NOMO-1 (cell line): ENCODE results near the gene KCNIP1.

Source experiments
- DNase-seq, 2 experiments: peaks; one replicate each; lab custom pipeline; 2025; ENCODE audit not compliant: unreplicated experiment in 2 of 2; lab: John Stamatoyannopoulos, UW

Gene KCNIP1

GRCh38 chr5:170503990-170504596, at the start of gene KCNIP1:
TSS of gene KCNIP1 (plus strand) at chr5:170504020.
- DNase-seq, result no peak

DNA sequence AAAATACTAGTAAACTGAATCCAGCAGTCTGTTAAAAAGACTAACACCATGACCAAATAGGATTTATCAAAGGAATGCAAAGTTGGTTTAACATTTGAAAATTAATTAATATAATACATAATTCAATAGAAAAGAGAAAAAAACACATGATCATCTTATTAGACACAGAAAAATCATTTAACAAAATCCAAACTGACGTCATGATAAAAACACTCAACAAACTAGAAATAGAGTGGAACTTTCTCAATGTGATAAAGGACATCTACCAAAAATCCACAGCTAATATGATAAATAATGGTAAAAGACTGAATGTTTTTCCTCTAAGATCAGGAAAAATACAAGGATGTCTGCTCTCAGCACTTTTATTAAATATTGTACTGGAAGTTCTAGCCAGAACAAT, 40.4 kb upstream of the KCNIP1 start:
- DNase-seq, result no peak

- no peak for DNase-seq
Measured at GRCh38 chr5:170464280-170465127, 39.3 kb upstream of the KCNIP1 start.

- no peak for DNase-seq
Measured at GRCh38 chr5:170466553-170466952, 37.3 kb upstream of the KCNIP1 start.

DNA sequence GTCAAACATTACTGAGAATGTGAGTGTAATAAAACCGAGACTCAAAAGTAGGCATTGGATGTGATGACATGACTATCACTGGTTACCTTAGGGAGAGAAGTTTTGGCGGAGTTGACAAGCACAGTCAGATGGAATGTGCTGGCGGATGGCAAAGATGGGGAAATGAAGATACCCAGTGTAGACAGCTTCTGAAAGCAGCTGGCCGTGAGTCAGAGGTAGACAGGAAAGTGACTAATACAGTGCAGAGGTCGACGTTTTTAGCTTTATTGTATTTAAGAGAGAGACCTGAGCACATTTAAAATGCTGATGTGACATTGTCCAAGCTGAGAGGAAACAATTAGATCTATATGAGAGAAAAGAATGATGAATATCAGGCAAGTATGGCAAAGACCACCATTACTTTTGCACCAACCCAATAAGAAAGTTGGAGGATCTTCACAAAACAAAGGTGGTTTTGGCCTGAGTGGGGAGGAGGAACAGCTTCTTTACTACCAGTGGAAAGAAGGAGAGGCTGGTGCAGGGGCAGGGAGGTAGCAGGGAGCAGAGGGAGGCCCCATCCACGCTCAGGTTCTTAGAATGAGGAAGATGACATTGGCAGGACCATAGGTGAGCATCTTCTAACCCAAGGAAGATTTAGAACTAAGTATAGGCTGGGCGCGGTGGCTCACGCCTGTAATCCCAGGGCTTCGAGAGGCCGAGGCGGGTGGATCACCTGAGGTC, 36.7 kb upstream of the KCNIP1 start:
- peak; percentile 45 to 90 for DNase-seq

GRCh38 chr5:170468633-170469285, 35.1 kb upstream of the KCNIP1 start:
- DNase-seq, result no peak

DNA sequence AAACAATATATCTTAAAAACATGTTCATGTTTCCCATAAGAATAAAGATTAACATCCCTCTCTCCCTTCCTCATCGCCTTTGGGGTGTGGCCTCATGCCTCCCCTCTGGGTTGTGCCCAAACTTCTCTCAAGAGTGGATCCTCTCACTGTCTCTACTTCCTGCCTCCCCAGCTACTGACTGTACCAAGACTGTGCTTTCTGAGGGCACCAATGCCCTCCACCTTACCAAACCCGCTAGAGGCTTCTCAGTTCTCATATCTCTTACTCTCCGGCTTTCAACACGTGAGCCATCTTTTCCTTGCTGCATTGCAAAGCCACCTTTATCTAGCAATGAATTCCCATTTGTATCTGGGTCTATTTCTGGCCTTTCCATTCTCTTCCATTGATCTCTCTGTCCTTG, 34.4 kb upstream of the KCNIP1 start:
- no peak for DNase-seq

- DNase-seq, result no peak
Measured at GRCh38 chr5:170470275-170470674, 33.5 kb upstream of the KCNIP1 start.

GRCh38 chr5:170470808-170471404, 32.9 kb upstream of the KCNIP1 start:
- no peak for DNase-seq

DNA sequence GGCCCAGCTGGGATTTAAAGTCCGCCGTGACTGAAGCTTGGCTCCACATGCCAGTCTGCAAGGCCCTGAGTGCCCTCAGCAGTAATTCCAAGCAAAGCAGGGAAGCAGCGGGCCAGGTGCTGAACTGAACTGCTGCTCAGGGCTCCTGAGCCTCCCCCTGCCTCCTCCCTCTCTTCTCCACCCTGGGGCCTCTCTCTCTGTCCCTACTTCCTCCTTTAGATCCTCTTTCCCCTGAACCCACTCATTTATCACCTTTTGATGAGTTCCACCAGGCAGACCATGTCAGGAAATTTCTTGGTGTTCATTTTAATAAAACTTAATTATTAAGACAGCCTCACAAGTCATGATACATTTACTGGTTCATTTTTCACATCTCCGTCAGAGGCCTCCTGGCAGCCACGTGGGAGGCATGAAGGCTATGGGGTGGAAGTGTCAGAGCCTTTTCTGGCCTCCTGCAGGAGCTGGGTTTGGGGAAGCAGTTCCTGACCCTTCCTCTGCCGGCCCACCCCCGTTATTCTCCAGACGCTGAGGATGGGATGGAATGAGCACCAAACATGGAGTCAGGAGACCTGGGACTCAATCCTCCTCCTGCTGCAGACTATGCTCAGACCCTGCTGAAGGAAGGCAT, 32.2 kb upstream of the KCNIP1 start:
- DNase-seq, result peak; percentile 61 to 67

DNA sequence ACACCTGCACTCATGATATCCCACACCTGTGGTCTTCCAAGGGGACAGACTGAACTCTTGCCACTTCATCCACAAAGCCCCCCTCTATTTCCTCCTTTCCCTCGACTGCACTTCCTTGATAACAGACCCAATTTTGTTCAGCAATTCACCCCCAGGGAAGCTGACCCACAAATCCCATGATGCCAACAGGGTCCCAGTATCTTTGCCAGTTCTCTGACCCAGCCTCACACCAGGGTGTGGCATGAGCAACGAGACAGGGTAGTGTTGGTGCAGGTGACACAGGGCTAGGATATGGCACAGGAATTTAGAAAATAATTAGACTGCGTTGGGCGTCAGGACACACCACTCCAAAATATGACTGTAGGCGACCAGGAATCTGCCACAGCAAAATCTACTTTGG, 30.2 kb upstream of the KCNIP1 start:
- no peak for DNase-seq

DNA sequence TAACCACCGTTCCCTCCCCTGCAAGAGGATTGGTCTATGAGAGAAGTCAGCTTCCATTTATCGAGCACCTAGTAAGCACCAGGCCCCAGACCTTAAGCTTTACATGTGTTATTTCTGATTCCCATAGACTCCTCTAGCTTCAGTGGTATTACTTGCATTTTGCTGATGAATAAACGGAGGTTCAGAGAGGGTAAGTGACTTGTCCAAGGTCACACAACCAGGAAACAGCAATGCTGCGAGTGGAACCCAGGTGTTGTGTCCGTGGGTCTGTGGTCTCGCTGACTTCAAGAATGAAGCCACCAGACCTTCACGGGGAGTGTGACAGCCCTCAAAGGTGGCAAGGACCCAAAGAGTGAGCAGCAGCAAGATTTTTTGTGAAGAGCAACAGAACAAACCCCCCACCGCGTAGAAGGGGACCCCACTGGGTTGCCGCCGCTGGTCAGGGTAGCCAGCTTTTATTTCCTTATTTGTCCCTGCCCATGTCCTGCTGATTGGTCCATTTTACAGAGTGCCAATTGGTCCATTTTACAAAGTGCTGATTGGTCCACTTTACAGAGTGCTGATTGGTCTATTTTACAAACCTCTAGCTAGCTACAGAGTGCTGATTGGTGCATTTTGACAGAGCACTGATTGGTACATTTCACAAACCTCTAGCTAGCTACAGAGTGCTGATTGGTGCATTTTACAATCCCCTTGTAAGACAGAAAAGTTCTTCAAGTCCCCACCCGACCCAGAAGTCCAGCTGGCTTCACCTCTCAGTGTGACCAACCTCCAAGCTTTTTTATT, 29.1 kb upstream of the KCNIP1 start:
- no peak for DNase-seq

- peak; percentile 54 to 68 for DNase-seq
Measured at GRCh38 chr5:170475294-170476000, 28.4 kb upstream of the KCNIP1 start.

DNA sequence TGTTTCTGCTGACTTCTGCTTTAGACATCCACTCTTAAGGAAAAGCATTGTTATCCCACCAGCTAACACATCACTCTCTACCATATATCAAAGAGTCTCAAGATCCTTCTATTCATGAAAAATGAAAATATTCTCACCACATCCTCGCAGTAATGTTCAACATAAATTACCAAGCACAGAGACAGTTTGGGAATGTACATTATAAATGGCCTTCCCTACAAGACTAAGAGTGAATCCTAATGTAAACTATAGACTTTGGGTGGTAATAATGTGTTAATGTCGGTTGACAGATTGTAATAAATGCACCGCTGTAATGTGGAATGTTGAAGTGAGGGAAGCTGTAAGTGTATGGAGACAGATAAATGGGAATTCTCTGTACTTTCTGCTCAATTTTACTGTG, 27.1 kb upstream of the KCNIP1 start:
- no peak for DNase-seq

GRCh38 chr5:170477906-170478305, 25.9 kb upstream of the KCNIP1 start:
- DNase-seq, result no peak

DNA sequence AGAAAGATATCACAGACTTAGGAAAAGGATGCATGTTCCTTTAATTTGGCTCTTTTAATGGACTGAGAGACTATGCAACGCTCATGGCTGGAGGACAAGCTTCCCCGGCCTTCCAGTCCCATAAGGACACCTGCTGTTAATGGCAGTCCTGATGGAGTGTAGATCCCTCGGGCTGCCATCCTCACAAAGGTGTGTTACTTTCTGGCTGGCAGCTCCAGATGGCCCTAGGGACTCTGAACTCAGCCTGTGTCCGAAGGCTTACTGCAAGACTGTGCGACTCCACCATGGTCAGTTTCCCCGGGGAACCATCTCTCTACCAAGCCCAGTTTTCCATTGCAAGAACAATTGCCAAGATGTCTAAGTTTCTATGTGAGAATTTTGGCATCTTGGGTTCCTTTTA, 25.5 kb upstream of the KCNIP1 start:
- DNase-seq, result no peak

DNA sequence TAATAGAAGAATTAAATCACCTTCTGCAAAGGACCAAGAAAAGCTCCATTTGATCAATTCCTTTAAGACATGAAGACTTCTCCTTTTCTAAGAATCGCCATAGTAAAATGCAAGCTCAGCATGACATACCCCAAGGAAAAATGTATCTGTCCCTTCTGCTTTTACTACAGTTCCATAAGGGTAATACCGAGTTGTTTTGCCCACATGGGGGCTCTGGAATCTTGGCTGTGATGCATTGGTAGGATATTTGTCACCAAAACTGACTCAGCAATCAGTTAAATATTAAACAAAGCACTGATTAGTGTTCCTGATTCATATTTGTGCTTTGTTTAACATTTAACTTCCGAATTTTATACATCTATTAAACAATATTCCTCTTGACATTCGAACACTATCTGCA, 24.3 kb upstream of the KCNIP1 start:
- DNase-seq, result no peak

- no peak for DNase-seq
Measured at GRCh38 chr5:170480260-170480659, 23.6 kb upstream of the KCNIP1 start.

DNA sequence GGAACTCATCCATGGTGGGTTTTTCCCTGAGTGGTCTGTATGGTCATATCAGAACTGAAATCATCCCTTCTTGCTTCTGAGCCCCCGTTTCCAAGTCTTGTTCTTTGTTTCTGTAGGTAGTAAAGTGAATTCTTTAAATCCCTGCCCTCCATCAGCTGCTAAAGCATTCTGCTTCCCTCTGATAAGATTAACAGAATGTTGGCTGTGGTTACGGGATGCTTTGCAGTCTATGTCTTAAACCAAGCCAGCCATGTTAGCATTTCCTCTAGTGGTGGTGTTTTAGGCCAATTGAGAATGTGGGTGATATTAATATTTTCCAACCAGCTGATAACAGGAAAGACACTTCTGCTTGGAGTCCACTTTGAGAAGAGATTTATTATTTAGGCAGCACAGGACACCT, 22.0 kb upstream of the KCNIP1 start:
- no peak for DNase-seq
